ENCODE data around the gene PGPEP1.
A peak's percentile ranks its signal among the peaks of the same experiment; 100 is the strongest.
"Not testable (repeated sequence)": the region's sequence is repeated elsewhere in the genome, so short reads cannot be mapped to it uniquely, and the experiment has no call there.

Gene PGPEP1

DNA sequence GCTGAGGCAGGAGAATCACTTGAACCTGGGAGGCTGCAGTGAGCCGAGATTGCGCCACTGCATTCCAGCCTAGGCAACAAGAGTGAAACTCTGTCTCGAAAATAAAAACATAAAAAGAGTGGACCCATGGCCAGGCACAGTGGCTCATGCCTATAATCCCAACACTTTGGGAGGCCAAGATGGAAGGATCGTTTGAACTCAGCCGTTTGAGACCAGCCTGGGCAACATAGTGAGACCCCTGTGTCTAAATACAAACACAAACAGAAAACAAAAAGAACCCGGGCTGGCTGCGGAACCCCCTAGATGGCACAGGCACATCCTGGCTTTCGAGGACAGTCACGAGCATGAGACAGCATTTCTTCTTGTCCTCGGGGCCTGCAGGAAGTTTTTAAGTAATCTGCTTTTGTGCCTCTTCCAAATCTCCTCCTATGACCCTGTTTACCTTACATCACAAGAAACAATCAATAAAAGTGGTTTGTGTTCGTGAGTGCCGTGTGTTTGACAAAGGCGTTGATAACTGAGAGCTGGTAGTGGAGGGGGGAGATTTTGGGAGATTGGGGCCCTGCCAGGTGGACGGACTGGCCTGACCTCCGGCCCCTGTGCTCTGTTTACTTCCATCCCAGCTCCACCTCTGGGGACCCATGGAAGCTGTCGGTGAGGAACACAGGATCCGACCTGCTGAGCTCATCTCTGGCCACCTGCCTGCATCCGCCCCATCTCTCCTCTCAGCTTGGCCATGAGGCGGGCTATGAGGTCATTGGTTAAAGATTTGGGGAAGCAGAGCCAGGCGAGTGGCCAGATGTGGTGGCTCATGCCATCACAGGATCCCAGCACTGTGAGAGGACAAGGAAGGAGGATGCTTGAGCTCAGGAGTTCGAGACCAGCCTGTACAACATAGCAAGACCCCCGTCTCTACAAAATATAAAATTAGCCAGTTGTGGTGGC, 39.7 kb downstream of the PGPEP1 start:
- peaks cover 15% of the 10 kb centered on the region for H3K4me1 Mint-ChIP-seq
- H3K36me3 Mint-ChIP-seq (ENCODE audit: low read depth), result no peaks in the 10 kb centered on the region
- TF ChIP-seq, protein P1, sequence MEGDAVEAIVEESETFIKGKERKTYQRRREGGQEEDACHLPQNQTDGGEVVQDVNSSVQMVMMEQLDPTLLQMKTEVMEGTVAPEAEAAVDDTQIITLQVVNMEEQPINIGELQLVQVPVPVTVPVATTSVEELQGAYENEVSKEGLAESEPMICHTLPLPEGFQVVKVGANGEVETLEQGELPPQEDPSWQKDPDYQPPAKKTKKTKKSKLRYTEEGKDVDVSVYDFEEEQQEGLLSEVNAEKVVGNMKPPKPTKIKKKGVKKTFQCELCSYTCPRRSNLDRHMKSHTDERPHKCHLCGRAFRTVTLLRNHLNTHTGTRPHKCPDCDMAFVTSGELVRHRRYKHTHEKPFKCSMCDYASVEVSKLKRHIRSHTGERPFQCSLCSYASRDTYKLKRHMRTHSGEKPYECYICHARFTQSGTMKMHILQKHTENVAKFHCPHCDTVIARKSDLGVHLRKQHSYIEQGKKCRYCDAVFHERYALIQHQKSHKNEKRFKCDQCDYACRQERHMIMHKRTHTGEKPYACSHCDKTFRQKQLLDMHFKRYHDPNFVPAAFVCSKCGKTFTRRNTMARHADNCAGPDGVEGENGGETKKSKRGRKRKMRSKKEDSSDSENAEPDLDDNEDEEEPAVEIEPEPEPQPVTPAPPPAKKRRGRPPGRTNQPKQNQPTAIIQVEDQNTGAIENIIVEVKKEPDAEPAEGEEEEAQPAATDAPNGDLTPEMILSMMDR (IDR thresholded peaks at IDR 0.05; ENCODE audit: unreplicated experiment in 3 of 3), result no peak
- H3K27ac Mint-ChIP-seq, result peak overlapping the region; percentile 25 to 79 (median 50)
- H3K9me3 Mint-ChIP-seq, result no peaks in the 10 kb centered on the region
- H3K27me3 Mint-ChIP-seq (ENCODE audit: low read depth), result peaks cover 4% of the 10 kb centered on the region
- H3K4me3 Mint-ChIP-seq, result no peak overlapping the region

DNA sequence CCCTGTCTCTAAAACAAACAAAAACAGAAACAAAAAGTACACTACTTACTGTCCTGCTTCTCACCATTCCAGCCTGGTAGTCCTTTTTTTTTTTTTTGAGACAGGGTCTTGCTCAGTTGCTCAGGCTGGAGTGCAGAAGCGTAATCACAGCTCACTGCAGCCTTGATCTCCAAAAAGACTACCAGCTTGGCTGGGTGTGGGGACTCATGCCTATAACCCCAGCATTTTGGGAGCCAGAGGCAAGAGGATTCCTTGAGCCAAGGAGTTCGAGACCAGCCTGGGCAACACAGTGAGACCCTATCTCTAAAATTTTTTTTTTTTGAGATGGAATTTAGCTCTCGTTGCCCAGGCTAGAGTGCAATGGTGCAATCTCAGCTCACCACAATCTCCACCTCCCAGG, 40.4 kb downstream of the PGPEP1 start:
- H3K36me3 Mint-ChIP-seq (ENCODE audit: low read depth), result no peaks in the 10 kb centered on the region
- TF ChIP-seq, protein P1 (IDR thresholded peaks at IDR 0.05; ENCODE audit: unreplicated experiment in 3 of 3), result no peak
- H3K9me3 Mint-ChIP-seq, result no peaks in the 10 kb centered on the region
- H3K27ac Mint-ChIP-seq, result peak overlapping the region in 1 of 3 experiments; percentile 79
- H3K27me3 Mint-ChIP-seq (ENCODE audit: low read depth), result peaks cover 6% of the 10 kb centered on the region
- H3K4me1 Mint-ChIP-seq, result peaks cover 21% of the 10 kb centered on the region
- H3K4me3 Mint-ChIP-seq, result no peak overlapping the region

DNA sequence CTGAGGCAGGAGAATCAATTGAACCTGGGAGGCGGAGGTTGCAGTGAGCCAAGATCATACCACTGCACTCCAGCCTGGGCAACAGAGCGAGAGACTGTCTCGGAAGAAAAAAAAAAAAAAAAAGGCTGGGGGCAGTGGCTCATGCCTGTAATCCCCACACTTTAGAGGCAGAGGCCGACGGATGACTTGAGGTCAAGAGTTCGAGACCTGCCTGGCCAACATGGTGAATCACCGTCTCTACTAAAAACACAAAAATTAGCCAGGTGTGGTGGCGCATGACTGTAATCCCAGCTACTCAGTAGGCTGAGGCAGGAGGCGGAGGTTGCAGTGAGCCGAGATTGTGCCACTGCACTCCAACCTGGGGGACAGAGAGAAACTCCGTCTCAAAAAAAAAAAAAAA, 43.2 kb downstream of the PGPEP1 start:
- H3K27me3 Mint-ChIP-seq (ENCODE audit: low read depth), result peaks cover 14% of the 10 kb centered on the region
- not testable (repeated sequence) for H3K9me3 Mint-ChIP-seq; H3K36me3 Mint-ChIP-seq (ENCODE audit: low read depth); H3K27ac Mint-ChIP-seq; H3K4me3 Mint-ChIP-seq
- peaks cover 18% of the 10 kb centered on the region for H3K4me1 Mint-ChIP-seq

DNA sequence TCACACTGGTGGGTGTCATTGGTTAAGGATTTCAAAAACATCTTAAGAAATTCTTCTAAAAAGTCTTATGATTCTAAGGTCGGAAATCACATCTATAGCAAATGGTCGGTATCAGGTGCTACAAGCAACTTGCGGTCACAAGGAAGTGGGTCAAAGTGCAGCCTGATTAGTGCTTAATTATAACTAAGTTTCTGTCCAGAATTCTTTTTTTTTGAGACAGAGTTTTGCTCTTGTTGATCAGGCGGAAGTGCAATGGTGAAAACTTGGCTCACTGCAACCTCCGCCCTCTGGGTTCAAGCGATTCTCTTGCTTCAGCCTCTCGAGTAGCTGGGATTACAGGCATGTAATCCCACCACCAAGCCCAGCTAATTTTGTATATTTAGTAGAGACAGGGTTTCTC, 44.4 kb downstream of the PGPEP1 start:
- Mint-ChIP-seq H3K27me3 (ENCODE audit: low read depth) (peaks cover 14% of the 10 kb centered on the region), H3K9me3 (no peaks in the 10 kb centered on the region), H3K27ac (peak overlapping the region in 2 of 3 experiments; percentile 62 to 71), H3K4me1 (peaks cover 18% of the 10 kb centered on the region), H3K4me3 (no peak overlapping the region), H3K36me3 (ENCODE audit: low read depth) (no peaks in the 10 kb centered on the region)
- TF ChIP-seq, protein P1 (IDR thresholded peaks at IDR 0.05; ENCODE audit: unreplicated experiment in 3 of 3), result no peak

DNA sequence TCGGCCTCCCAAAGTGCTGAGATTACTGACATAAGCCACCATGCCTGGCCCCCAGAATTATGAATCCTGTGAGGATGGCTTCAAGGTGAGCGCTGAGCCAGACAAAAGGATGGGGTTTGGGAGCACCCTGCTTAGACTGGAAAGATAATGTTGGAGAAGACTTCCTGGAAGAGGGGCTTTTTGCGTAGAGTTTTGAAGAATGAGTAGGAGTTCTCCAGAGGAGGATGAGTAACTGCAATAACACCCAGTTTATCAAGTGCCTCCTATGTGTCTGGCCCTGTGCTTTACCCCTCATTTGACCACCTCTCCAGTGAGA, 44.9 kb downstream of the PGPEP1 start:
- Mint-ChIP-seq H3K4me1 (peaks cover 13% of the 10 kb centered on the region), H3K27me3 (ENCODE audit: low read depth) (peaks cover 14% of the 10 kb centered on the region), H3K27ac (peak overlapping the region; percentile 38 to 79 (median 78)), H3K9me3 (no peaks in the 10 kb centered on the region), H3K4me3 (no peak overlapping the region), H3K36me3 (ENCODE audit: low read depth) (no peaks in the 10 kb centered on the region)
- TF ChIP-seq, protein P1 (IDR thresholded peaks at IDR 0.05; ENCODE audit: unreplicated experiment in 3 of 3), result no peak

DNA sequence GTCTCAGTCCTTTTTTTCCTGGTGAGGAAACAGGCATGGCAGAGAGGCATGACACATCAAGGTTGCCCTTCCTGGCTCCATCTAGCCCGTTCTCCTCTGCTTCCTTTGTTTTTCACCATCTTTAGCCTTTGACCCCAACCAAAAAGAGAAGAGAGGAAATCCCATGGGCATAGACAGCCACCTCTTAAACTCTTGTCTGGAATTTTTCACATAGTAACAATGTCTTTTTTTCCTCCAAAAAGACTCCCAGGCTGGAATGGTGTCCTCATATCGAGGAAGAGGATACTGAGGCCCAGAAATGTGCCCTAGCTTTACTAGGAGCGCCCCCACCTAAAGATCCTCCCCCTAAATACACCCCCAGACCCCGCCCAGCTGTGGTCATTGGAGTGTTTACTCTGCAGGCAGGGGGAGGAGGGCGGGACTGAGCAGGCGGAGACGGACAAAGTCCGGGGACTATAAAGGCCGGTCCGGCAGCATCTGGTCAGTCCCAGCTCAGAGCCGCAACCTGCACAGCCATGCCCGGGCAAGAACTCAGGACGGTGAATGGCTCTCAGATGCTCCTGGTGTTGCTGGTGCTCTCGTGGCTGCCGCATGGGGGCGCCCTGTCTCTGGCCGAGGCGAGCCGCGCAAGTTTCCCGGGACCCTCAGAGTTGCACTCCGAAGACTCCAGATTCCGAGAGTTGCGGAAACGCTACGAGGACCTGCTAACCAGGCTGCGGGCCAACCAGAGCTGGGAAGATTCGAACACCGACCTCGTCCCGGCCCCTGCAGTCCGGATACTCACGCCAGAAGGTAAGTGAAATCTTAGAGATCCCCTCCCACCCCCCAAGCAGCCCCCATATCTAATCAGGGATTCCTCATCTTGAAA, 45.5 kb downstream of the PGPEP1 start, which contains the start of gene GDF15:
Gene GDF15, plus strand, starts transcription at position 484 of the 868 bp plus-strand sequence. Its CDS starts 32 bp downstream, at position 516.
- Mint-ChIP-seq H3K4me1 (peaks cover 12% of the 10 kb centered on the region), H3K9me3 (no peaks in the 10 kb centered on the region), H3K36me3 (ENCODE audit: low read depth) (no peaks in the 10 kb centered on the region), H3K4me3 (peak within 1 kb of the TSS; percentile 68 to 75 (median 72)), H3K27me3 (ENCODE audit: low read depth) (peaks cover 17% of the 10 kb centered on the region), H3K27ac (peak within 1 kb of the TSS; percentile 38 to 79 (median 78))
- TF ChIP-seq, protein P1 (IDR thresholded peaks at IDR 0.05; ENCODE audit: unreplicated experiment in 3 of 3), result peak; percentile 41 to 55 (median 46)
